Anterior cingulate cortex (tissue), 58 donors: ENCODE results near the gene H3-3A.

ENCODE experiments used
- DNase-seq, 58 donors: peaks; one replicate each; lab custom pipeline; 2025; lab: John Stamatoyannopoulos, UW

Gene H3-3A

DNA sequence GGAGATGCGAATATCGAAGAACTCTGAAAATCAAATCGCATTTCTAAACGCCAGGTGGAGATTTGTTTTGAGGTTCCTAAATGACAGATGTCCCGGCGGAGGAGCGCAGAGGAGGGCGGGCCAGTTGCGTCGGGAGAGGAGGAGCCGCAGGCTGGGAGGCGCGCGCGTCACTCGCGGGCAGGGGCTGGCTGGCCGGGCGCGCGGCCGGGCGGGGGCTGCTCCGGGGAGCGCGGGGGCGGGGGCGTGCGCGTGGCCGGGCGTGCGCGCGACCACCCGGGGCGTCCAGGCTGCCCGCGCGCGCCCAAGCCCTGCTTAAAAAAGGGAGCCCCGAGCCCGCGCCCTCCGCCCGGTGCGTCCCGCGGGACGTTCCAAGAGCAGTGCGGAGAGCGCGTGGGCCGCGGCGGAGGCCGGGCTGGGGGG, 47.3 kb downstream of the H3-3A start:
- peak; percentile 51 to 93 (median 83) for DNase-seq

DNA sequence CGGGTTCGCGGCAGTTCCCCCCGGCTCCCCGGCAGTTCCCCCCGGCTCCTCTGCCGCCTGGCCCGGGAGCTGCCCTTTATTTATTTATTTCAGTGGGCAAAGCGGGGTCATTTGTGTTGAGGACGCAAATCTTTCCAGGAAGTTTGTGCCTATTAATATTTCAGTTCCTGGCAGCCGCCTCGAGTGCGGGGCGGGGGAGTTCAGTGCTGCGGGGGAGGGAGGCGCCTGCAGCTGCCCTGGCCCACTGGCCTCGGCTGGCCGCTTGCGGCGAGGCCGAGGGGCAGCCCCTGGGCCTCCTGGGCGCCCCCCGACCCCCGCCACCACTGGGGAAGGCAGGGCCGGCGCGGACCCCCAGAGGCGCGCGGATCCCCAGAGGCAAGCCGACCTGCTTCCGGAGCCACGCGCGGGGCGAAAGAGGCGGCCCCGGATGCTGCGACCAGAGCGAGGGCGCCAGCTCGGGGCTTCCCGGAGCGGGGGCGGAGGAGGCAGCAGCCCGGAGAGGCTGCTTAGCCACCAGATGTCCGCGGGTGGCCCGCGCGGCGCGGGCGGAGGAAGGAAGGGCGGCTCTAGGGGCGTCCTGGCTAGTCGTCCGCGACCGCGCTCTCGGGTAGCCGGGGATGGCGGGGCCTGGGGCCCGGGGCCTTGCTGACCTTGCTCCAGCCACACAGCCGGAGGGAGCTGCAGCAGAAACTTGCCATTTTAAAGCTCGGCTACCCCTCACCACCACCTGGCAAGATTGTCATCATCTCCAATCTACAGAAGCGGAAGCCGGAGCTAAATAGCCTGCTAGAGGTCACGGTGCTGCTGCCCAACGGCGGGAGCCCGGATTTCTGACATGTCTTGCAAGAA, 48.0 kb downstream of the H3-3A start:
- DNase-seq: peak in 40 of 58 donors; percentile 28 to 84 (median 64)

DNA sequence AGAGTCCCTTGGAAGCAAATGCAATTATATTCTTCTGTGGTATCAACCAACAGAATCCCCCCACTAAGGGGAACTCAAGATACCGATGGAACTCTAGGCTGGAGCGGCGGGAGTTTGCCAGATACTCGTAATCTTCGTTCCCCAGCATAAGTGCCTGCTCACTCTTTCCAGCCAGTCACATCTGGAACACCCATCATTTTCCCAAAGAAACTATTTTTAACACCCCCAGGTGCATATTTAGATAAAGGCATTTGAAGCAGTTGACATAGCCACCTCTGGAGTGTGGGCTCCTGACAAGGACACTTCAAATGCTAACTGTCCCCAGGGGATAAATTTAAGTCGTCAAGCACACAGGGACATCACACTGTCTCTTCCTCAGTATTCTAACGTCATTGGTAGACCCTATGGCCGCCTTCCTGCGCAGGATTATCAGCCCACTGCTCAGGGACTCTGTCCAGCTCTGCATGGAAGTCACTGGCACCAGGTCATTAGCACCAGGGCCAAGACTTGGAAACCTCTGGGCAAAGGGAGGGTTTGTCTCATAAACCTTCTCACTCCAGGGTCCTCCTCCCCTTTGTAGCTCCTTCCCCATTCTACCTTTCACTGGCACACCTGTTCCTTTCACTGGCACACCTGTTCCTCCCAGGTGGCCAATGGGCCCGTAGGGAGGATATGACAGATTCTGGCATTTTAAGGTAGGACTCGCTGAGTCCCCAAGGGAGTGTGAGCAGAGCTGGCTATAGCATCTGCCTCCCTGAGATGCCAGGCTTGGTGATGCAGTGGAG, 48.8 kb downstream of the H3-3A start:
- DNase-seq: peak in 1 of 58 donors; percentile 46

DNA sequence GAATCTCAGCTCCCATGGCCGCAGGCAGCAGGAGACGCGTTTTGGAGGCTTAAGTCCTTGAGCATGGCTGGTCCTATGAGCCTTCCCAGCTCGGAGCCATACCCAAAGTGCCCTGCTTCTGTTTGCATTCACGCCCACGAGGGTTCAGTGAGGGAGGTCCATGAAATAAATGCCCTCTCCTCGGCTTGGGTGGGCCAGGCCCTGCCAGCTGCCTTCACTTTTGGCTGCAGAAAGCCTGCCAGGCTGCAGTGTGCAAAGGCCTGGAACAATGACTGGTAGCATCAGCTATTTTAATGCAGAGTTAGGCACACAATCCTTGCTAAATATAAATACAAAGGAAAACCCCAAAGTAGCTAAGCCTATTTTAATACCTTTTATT, 49.4 kb downstream of the H3-3A start:
- DNase-seq: peak in 11 of 58 donors; percentile 10 to 51 (median 30)

DNA sequence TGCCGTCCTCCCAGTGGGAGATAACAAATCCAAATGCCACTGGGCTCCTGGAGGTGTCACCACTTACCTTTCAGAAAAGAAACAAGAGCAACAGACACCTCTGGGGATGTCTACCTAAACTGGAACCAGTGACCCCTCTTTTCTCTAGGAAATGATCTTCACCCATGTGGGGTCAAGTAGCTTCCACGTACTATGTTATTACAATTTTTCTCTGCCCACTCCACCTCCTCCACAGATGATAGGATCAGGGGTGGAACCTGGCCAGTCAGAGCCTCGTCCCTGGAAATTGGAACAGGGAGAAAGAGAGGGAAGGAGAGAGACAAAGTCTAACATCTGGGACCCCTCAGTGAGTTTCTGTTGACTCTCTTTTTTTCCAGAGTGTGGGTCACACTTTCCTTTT, 50.1 kb downstream of the H3-3A start:
- no peak for DNase-seq

DNA sequence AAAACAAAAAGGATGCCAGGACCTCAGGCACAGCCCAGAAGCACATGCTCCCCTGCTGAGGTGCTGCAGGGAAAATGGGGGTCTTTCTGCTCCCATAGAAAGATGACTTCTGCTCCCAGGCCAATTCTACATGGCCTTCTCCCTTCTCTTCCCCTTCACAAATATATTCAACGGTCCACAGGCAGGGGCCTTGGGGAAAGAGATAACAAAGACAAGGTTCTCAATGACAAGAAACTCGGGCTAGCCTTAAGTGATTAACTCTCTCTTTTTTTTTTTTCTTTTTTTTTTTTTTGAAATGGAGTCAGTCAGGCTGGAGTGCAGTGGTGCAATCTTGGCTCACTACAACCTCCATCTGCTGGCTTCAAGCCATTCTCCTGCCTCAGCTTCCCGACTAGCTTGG, 54.2 kb downstream of the H3-3A start:
- DNase-seq: no peak

DNA sequence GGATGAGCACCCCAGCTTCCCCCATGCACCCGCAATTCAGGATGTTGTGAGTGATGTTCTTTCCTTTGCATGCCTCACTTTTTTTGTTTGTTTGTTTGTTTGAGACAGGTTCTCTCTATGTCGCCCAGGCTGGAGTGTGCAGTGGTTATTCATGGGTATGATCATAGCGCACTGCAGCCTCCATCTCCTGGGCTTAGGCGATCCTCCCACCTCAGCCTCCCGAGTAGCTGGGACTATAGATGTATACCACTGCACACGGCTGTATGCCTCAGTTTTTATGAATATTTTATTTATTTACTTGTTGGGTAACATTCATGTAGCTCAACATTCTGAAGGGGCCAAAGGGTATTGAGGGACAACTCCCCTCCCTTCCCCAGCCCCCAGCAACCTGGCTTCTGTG, 54.8 kb downstream of the H3-3A start:
- no peak for DNase-seq

DNA sequence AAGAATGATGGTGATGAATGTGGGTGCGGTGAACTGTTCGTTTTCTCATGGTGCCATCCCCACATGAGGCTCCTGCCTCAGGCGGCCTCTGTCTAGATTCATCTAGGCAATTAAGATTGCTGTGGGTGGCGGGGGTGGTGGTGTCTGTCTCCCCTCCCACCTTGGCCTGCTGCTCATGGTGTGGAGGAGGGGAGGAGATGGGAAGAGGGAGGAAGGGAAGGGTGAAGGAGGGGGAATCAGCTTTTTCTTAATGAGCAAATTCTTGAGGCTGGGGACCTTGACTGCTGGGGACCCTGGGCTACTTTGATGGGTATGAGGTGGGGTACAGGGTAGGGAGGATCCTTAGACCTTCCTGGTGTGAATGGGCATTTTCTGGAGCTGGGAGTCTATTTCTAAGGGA, 55.8 kb downstream of the H3-3A start:
- no peak for DNase-seq

DNA sequence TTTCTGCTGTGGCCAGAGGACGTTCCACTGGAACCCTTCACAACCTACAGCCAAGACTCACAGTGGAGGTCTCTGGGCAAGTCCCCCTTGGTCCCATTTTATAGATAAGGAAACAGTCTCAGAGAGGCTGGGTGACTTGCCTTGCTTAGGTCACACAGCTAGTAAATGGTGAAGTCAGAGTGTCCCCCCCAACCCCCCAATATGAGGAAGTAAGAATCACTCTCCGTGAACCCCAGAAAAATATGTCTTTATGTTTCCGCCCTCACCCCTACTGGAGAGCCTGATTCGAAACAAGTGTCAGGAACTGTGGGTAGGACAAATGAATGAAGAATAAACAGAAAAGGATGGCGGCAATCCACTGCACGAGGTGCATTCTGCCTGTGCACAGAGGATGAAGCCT, 56.7 kb downstream of the H3-3A start:
- no peak for DNase-seq

DNA sequence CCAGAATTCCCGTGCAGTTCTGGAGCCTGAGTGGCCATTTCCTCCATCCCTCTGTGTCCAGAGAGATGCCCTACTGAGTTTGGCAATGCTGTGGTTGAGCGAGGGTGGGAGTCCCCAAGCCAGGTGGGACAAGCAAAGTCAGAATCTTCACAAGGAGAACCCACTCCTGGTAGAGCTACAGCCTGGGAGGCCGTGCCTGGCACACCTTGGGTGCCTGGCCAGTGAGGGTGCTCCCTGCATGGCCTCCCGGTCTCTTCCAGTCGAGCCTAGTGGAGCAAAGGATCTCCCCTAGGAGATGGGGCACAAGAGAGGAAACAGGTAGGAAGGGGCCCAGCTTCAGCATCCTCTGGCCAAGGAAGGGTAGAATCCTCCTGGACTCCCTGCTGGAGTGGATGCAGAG, 57.9 kb downstream of the H3-3A start:
- DNase-seq: no peak

DNA sequence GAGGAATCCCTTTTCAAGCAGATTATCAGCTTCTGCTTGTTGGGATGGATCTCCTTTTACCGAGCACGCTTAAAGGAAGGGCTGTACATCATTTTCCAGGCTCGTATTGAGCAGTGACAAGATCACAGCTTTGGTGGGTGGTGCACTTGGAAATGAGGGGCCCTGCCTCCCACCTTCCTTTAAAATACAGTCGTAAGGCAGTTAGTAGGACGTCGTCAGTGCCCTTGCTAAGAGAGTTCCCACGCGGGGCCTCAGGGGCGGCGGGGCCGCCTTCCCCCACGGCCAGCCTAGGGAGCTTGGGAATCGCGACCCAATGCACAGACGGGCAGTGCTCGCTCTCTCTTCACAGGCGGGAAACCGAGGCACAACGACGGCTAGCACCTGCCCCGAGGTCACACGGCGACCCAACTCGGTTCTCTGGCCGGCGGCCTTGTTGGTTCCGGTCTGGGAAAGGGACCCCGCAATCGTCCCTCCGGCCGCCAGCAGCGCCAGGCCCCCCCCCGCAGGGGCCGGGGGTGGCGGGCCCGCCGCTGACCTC, 58.6 kb downstream of the H3-3A start:
- no peak for DNase-seq
